CD4-positive, alpha-beta memory T cell (primary cell): Measurements from ENCODE around the gene PER3. TPM values are rescaled to one million over a fixed set of nuclear protein-coding genes. Genes with fewer than 3 reads are reported as not detected.

ENCODE experiments used
- CTCF ChIA-PET: fragments of 350-600 bp; sonication (Branson Sonifier 250); formaldehyde crosslinking; loops from one replicate; lab custom pipeline; 2021; ENCODE audit warnings: inconsistent platforms; ENCODE audit not compliant: partially characterized antibody; lab: Charles Lee
- POLR2A ChIA-PET: fragments of 350-600 bp; sonication (Branson Sonifier 250); formaldehyde crosslinking; loops from one replicate; lab custom pipeline; 2021; ENCODE audit not compliant: partially characterized antibody; lab: Charles Lee
- DNase-seq, 5 donors: peaks; one replicate each; pipeline versions ENCODE4 v3.0.0 to v3.0.0-alpha.2; 2020 to 2022; ENCODE audit warnings: mixed read lengths in 1 of 5
- H3K27ac ChIP-seq: one replicate; pipeline ENCODE4 v1.7.0; 2013; ENCODE audit warnings: low read depth, low read length
- H3K27me3 ChIP-seq: 2 replicates; pipeline ENCODE4 v1.7.0; 2013; ENCODE audit warnings: mild to moderate bottlenecking, low read length, moderate library complexity; ENCODE audit not compliant: insufficient read depth
- H3K36me3 ChIP-seq: 2 replicates; pipeline ENCODE4 v1.7.0; 2013; ENCODE audit warnings: mild to moderate bottlenecking, low read length, moderate library complexity; ENCODE audit not compliant: insufficient read depth
- H3K4me1 ChIP-seq: 2 replicates; pipeline ENCODE4 v1.7.0; 2013; ENCODE audit warnings: mild to moderate bottlenecking, low read length, moderate library complexity; ENCODE audit not compliant: insufficient read depth
- H3K4me3 ChIP-seq, 2 donors: one replicate each; pipeline ENCODE4 v1.7.0; 2013; ENCODE audit warnings: low read length in 2 of 2, mild to moderate bottlenecking in 1 of 2
- H3K9me3 ChIP-seq, 2 donors: one replicate each; pipeline ENCODE4 v1.7.0; 2013; ENCODE audit warnings: low read length in 2 of 2, control low read depth in 1 of 2; ENCODE audit not compliant: control insufficient read depth in 1 of 2
- H3K27ac Mint-ChIP-seq, 7 donors: one replicate each; pipeline ENCODE4 v1.8.0; 2020 to 2021; ENCODE audit warnings: mixed read lengths in 7 of 7, mild to moderate bottlenecking in 6 of 7, inconsistent platforms in 3 of 7, moderate library complexity in 3 of 7
- H3K27me3 Mint-ChIP-seq, 2 donors: one replicate each; pipeline ENCODE4 v1.8.0; 2020 to 2021; ENCODE audit warnings: mixed read lengths in 2 of 2
- H3K36me3 Mint-ChIP-seq, 2 donors: one replicate each; pipeline ENCODE4 v1.8.0; 2020 to 2021; ENCODE audit warnings: mixed read lengths in 2 of 2, inconsistent platforms in 1 of 2, mild to moderate bottlenecking in 1 of 2
- H3K4me1 Mint-ChIP-seq, 4 donors: one replicate each; pipeline ENCODE4 v1.8.0; 2020 to 2021; ENCODE audit warnings: mixed read lengths in 4 of 4, mild to moderate bottlenecking in 1 of 4
- H3K4me3 Mint-ChIP-seq, 8 donors: one replicate each; pipeline ENCODE4 v1.8.0; 2020 to 2021; ENCODE audit warnings: mixed read lengths in 8 of 8, mild to moderate bottlenecking in 7 of 8, moderate library complexity in 6 of 8, inconsistent platforms in 3 of 8
- H3K9me3 Mint-ChIP-seq, 8 donors: one replicate each; pipeline ENCODE4 v1.8.0; 2020 to 2021; ENCODE audit warnings: mixed read lengths in 8 of 8, mild to moderate bottlenecking in 5 of 8, inconsistent platforms in 3 of 8, moderate library complexity in 1 of 8
- intact Hi-C: fragments of 100-400 bp; cut with micrococcal nuclease; formaldehyde crosslinking; loops from one replicate; pipeline ENCODE4 v1.15.1; 2023
- polyA plus RNA-seq, 2 donors: library from polyadenylated mRNA; unstranded; fragments of 300-500 nt; fragmentation: Illumina TruSeq; gene quantifications; one replicate each; pipeline ENCODE4 v1.2.3, GENCODE V29; 2021
- total RNA-seq, 2 experiments: library from RNA; stranded (reverse); gene quantifications; one replicate each; pipeline ENCODE4 v1.2.3, GENCODE V29; 2021

PER3 gene
- total and polyA plus RNA-seq, 4 experiments from 2014 or later: 3.5 to 7.9 (median 6.1) TPM

DNA sequence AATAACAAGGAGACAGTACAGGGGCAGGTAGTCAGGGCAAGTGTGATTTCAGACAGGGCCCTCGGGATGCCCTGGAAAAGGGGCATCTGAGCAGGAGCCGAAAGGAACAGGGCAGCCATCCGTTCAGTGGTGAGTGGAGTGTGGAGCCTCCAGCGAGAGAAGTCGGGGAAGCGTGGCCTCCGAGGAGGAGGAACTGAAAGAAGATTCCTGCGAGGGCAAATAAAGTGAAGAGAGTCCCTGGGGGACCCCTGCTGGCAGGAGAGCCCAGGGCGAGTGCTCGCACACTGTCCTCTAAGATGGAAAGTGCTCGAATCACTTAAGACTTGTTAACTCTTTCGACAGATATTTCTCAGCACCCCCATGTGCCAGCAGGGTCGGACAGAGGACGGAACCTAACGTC is 72.3 kb downstream of the PER3 start:
- Mint-ChIP-seq H3K4me3 (no peak overlapping the region), H3K27ac (peak overlapping the region in 1 of 7 donors; percentile 0), H3K4me1 (peaks cover 0 to 5% (median 2%) of the 10 kb centered on the region in 4 donors), H3K27me3 (peaks cover 1% of the 10 kb centered on the region in 2 donors), H3K36me3 (no peaks in the 10 kb centered on the region), H3K9me3 (no peaks in the 10 kb centered on the region)
- Histone ChIP-seq H3K36me3 (no peaks in the 10 kb centered on the region), H3K4me1 (no peaks in the 10 kb centered on the region), H3K27me3 (no peaks in the 10 kb centered on the region), H3K4me3 (no peak overlapping the region), H3K9me3 (no peaks in the 10 kb centered on the region), H3K27ac (no peak overlapping the region)
- POLR2A ChIA-PET: no interaction called here
- DNase-seq: no peak
- intact Hi-C loops: no loop called here
- CTCF ChIA-PET: no interaction called here

- Histone ChIP-seq H3K9me3 (no peaks in the 10 kb centered on the region), H3K4me3 (no peak overlapping the region), H3K4me1 (no peaks in the 10 kb centered on the region), H3K27ac (no peak overlapping the region), H3K27me3 (no peaks in the 10 kb centered on the region), H3K36me3 (no peaks in the 10 kb centered on the region)
- intact Hi-C loops: no loop called here
- ChIA-PET CTCF (no interaction called here), POLR2A (no interaction called here)
- H3K27ac Mint-ChIP-seq: no peak overlapping the region
- no peaks in the 10 kb centered on the region for H3K9me3 Mint-ChIP-seq
- H3K4me3 Mint-ChIP-seq: no peak overlapping the region
- peaks cover 0 to 5% (median 2%) of the 10 kb centered on the region in 4 donors for H3K4me1 Mint-ChIP-seq
- H3K36me3 Mint-ChIP-seq: no peaks in the 10 kb centered on the region
- DNase-seq: no peak
- H3K27me3 Mint-ChIP-seq: no peaks in the 10 kb centered on the region
Measured at GRCh38 chr1:7857000-7857399, 72.9 kb downstream of the PER3 start.

DNA sequence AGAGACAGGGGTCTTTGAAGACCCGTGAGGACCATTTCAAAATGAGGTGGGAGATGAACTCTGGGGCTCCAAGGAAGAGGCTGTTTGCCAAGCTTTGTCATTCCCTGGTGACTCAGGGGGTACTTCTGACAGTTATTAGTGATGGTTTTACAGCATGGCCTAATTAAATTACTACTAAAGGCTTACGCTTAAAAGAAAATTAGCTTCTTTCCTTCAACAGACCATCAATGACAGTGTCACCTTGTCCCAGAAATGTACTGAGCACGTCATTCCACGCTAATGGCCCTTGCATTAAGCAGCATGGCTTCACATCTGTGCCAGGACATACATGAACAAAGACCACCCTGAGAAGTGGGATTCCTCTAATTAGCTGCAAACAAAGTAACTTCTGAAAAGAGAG is 73.9 kb downstream of the PER3 start:
- Mint-ChIP-seq H3K27me3 (no peaks in the 10 kb centered on the region), H3K9me3 (peaks cover 0 to 1% (median 0%) of the 10 kb centered on the region in 8 donors), H3K27ac (no peak overlapping the region), H3K4me1 (peaks cover 0 to 5% (median 2%) of the 10 kb centered on the region in 4 donors), H3K36me3 (no peaks in the 10 kb centered on the region), H3K4me3 (no peak overlapping the region)
- ChIA-PET CTCF (no interaction called here), POLR2A (no interaction called here)
- no peaks in the 10 kb centered on the region for H3K27me3 ChIP-seq
- DNase-seq: no peak
- no peaks in the 10 kb centered on the region for H3K9me3 ChIP-seq
- H3K4me1 ChIP-seq: no peaks in the 10 kb centered on the region
- H3K4me3 ChIP-seq: no peak overlapping the region
- H3K27ac ChIP-seq: no peak overlapping the region
- intact Hi-C loops: no loop called here
- no peaks in the 10 kb centered on the region for H3K36me3 ChIP-seq

DNA sequence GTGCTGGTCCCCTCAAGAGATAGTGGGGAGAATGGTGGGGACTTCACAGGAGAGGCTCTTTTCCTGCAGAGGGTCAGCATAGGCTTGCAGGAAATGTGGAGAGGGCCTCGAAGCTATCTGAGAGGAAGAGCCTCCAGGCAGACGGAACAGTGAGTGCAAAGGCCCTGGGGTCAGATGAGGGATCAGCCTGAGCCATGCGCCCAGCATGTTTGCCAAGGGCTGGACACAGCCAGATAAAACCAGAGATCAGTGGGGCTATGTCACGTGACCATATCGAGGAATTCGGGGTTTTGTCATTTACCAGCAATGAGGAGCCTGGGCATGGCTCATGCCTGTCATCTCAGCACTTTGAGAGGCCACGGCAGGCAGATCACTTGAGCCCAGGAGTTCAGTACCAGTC is 75.3 kb downstream of the PER3 start:
- H3K9me3 ChIP-seq: no peaks in the 10 kb centered on the region
- H3K27ac ChIP-seq: no peak overlapping the region
- H3K36me3 ChIP-seq: no peaks in the 10 kb centered on the region
- Mint-ChIP-seq H3K9me3 (peaks cover 0 to 1% (median 0%) of the 10 kb centered on the region in 8 donors), H3K27me3 (no peaks in the 10 kb centered on the region), H3K36me3 (no peaks in the 10 kb centered on the region), H3K4me3 (no peak overlapping the region), H3K4me1 (peaks cover 0 to 5% (median 2%) of the 10 kb centered on the region in 4 donors), H3K27ac (no peak overlapping the region)
- ChIA-PET POLR2A (no interaction called here), CTCF (no interaction called here)
- no peaks in the 10 kb centered on the region for H3K4me1 ChIP-seq
- intact Hi-C loops: no loop called here
- no peaks in the 10 kb centered on the region for H3K27me3 ChIP-seq
- H3K4me3 ChIP-seq: no peak overlapping the region
- no peak for DNase-seq

DNA sequence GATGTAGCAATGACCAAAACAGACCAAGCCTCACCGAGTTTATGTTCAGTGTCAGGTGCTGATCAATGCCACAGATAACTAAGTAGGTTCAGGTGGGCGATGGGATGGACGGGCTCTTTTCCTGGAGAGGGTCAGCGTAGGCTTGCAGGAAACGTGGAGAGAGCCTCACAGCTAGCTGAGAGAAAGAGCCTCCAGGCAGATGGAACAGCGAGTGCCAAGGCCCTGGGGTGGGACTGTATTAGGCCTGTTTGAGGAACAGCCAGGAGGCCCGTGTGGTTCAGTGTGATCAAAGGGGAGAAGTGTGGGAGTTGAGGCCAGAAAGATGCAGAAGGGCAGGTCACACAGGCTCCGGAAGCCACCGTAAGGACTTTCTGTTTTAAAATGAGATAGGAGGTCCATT is 76.0 kb downstream of the PER3 start:
- POLR2A ChIA-PET: no interaction called here
- no peaks in the 10 kb centered on the region for H3K36me3 ChIP-seq

GRCh38 chr1:7861452-7861851 is 77.4 kb downstream of the PER3 start:
- Histone ChIP-seq H3K36me3 (no peaks in the 10 kb centered on the region), H3K4me1 (no peaks in the 10 kb centered on the region), H3K27me3 (no peaks in the 10 kb centered on the region), H3K27ac (no peak overlapping the region), H3K4me3 (no peak overlapping the region), H3K9me3 (no peaks in the 10 kb centered on the region)
- H3K27ac Mint-ChIP-seq: peak overlapping the region in 1 of 7 donors; percentile 30
- H3K9me3 Mint-ChIP-seq: peaks cover 0 to 1% (median 0%) of the 10 kb centered on the region in 8 donors
- no peaks in the 10 kb centered on the region for H3K4me1 Mint-ChIP-seq
- H3K27me3 Mint-ChIP-seq: no peaks in the 10 kb centered on the region
- ChIA-PET POLR2A (no interaction called here), CTCF (no interaction called here)
- H3K36me3 Mint-ChIP-seq: no peaks in the 10 kb centered on the region
- intact Hi-C loops: no loop called here
- no peak overlapping the region for H3K4me3 Mint-ChIP-seq
- DNase-seq: no peak

More for the DNA sequence above, 76.0 kb downstream of the PER3 start:
- H3K4me1 Mint-ChIP-seq: peaks cover 0 to 5% (median 2%) of the 10 kb centered on the region in 4 donors
- H3K9me3 Mint-ChIP-seq: peaks cover 0 to 1% (median 0%) of the 10 kb centered on the region in 8 donors
- H3K36me3 Mint-ChIP-seq: no peaks in the 10 kb centered on the region
- no peak overlapping the region for H3K27ac ChIP-seq
- no peak overlapping the region for H3K4me3 ChIP-seq
- intact Hi-C loops: no loop called here
- no peaks in the 10 kb centered on the region for H3K4me1 ChIP-seq
- H3K27me3 Mint-ChIP-seq: no peaks in the 10 kb centered on the region
- H3K27me3 ChIP-seq: no peaks in the 10 kb centered on the region
- H3K9me3 ChIP-seq: no peaks in the 10 kb centered on the region
- no peak for DNase-seq
- no peak overlapping the region for H3K27ac Mint-ChIP-seq
- H3K4me3 Mint-ChIP-seq: no peak overlapping the region
- CTCF ChIA-PET: no interaction called here

DNA sequence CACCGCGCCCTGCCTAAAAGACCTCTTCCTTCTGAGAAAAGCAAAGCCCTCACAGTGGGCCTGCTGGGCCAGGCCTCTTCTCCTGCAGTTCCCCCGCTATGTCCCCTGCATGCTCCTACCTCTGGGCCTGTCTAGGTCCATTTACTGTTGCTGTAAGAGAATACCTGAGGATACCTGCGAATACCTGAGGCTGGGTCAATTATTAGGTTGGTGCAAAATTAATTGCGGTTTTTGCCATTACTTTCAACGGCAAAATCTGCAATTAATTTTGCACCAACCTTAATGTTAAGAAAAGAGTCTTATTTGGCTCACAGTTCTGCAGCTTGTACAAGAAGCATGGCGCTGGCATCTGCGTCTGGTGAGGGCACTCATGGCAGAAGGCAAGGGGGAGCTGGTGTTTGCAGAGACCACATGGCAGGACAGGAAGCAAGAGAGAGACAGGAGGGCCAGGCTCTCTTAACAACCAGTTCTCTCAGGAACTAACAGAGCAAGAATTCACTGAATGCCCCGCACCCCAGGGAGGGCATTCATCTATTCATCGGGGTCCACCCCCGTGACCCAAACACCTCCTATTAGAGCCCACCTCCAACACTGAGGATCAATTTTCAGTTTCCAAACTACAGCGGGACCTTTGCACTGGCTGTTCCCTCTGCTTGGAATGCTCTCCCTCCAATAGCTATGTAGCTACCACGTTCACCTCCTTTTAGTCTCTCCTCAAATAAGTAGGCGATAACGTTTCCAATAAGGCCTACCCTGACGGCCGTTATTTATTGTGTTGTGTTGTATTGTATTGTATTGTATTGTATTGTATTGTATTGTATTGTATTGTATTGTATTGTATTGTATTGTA is 78.3 kb downstream of the PER3 start:
- no peak overlapping the region for H3K4me3 Mint-ChIP-seq
- H3K27ac ChIP-seq: no peak overlapping the region
- no peak overlapping the region for H3K4me3 ChIP-seq
- ChIA-PET CTCF (interaction anchor here (0.6 to 0.7 kb wide), 2 partner anchors 8 to 157 kb away, joined by 3 read pairs; no protein-coding TSS in a partner anchor), POLR2A (no interaction called here)
- no peaks in the 10 kb centered on the region for H3K36me3 ChIP-seq
- H3K4me1 ChIP-seq: no peaks in the 10 kb centered on the region
- no peaks in the 10 kb centered on the region for H3K4me1 Mint-ChIP-seq
- H3K9me3 Mint-ChIP-seq: peaks cover 0 to 1% (median 0%) of the 10 kb centered on the region in 8 donors
- no peaks in the 10 kb centered on the region for H3K27me3 ChIP-seq
- no peaks in the 10 kb centered on the region for H3K9me3 ChIP-seq
- intact Hi-C loops: no loop called here
- DNase-seq: no peak
- no peaks in the 10 kb centered on the region for H3K36me3 Mint-ChIP-seq
- no peaks in the 10 kb centered on the region for H3K27me3 Mint-ChIP-seq
- no peak overlapping the region for H3K27ac Mint-ChIP-seq
